Stimulated activated CD4-positive, alpha-beta T cell treated with anti-CD3 and anti-CD28 coated beads, Interleukin-15, amount 100 ng/mL, for 24 hours (primary cell): ENCODE data around the gene SSBP2.

Source experiments
- DNase-seq: peaks from one replicate; pipeline ENCODE4 v3.0.0-alpha.2; 2020

SSBP2 gene

DNA sequence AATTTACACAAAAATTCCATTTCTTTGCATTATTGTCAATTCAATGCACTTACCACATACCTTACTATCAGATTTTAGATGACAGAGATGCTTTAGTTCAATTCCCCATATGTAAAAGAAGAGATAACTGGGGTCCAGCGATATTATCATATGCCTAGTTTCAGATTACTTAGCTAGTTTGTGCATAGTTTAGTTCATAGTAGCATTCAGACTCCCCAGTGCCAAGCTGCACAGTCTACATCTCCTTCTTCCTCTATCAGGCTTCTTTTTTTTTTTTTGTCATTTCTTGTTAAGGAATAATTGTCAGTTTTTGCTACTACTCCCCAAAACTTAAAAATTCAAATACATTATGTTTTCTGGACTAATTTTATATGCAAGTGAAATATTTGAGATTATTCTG is 175.0 kb downstream of the SSBP2 start:
- DNase-seq, result no peak

DNA sequence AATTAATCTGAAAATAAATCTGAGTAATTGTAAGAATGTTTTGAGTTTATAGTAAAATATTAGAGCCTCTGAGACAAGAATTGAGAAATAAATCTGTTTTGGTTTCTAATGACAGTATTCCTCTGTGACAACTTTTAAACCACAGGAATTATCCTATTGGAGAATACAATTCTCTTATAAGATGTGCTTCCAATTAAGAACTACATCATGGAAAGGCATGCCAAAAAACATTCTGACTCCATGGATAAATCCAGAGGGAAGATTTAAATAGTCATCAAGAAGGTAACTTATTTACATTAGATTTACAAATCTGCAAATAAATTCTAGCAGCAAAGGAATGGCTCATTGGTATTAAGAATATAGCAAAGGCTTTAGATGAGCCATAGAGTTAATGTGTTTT is 178.7 kb downstream of the SSBP2 start:
- DNase-seq, result no peak

DNA sequence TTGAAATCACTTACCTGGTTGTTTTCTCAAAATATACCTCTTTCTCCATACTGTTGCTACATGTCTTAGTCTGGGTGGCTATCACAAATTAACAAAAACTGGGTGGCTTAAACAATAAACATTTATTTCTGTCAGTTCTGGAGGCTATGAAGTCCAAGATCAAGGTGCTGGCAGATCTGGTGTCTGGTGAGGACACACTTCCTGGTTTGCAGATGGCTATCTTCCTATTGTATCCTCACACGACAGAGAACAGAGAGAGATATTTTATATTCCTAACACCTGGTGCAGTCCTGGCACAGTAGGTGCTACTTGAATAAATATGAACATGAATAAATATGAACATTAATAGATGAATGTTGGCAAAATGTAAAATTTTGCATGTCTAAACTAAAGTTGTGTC is 192.7 kb downstream of the SSBP2 start:
- DNase-seq, result no peak

DNA sequence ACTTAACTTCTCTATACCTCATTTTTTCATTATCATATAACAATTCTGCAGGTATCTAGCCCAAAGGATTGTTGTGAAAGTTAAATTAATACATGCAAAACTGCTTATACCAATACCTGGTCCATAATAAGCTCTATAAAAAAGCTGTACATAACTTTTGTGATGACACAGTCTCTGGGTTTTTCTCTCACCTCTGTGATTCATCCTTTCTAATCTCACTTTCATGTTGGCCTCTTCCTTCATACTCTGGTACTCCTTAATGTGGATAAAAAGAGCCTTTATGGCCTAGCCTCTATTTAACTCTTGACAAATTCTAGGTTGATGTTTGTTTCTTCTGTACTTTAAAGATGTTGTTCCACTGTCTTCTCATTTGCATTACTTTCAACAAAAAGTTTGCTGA is 194.1 kb downstream of the SSBP2 start:
- DNase-seq, result no peak

DNA sequence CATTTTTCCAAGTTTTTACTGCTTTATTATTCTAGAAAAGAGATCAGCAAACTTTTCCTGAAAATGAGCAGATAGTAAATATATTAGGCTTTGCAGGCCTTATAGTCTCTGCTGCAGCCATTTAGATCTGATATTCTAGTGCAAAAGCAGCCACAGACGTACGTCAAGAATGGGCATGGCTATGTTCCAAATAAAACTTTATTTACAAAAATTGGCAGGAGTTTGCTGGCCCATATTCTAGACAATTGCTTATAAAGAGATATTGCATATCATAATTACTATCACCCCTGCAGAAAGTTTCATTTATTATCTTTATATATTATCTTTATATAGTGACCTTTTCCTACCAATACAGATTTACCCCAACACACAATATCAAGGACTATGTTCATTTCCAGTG is 195.0 kb downstream of the SSBP2 start:
- DNase-seq, result no peak

DNA sequence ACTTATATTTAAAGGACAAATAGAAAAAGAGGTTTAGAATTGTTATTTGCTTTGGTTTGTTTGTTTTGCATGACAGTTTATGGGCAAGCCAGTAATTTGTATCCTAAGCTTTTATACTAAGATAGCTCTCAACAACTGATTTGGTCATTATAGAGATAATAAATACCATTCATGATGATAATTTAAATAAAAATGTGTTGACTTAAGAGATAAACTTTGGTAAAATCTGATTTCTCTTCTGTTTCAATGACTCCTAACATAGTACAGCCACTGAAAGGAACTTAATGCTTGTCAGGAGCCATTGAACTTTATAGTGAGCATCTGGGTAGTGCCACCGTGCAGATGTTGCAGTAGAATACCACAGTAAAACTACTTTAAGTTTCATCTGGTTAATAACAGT is 196.2 kb downstream of the SSBP2 start:
- DNase-seq, result no peak

DNA sequence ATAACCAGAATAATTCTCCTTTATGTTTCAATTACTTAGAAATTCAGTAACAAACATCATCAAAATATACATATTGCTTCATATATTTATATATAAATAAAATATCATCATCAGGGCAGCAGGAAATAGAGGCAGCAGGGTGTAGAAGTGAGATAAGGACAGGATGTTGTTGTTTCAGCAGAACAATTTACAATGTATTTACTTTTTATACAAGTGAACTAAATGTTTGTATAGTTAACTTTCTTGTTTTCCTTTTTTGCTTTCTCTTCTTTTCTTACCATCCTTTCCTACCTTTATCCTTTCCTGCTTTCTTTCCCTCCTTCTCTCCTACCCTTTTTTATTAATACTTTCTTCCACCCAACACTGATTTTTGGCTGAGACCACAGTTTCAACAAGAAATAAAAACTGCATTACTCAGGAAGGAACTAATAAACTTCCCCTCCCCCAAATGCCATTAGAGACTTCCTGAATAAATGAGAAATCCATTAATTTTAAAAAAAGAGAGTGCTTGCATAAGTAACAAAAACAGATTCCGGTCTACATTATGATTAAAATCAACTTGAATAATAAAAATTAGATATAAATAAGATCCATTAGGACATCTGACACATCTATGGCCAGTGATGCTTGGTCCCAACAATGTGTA is 197.2 kb downstream of the SSBP2 start:
- no peak for DNase-seq

DNA sequence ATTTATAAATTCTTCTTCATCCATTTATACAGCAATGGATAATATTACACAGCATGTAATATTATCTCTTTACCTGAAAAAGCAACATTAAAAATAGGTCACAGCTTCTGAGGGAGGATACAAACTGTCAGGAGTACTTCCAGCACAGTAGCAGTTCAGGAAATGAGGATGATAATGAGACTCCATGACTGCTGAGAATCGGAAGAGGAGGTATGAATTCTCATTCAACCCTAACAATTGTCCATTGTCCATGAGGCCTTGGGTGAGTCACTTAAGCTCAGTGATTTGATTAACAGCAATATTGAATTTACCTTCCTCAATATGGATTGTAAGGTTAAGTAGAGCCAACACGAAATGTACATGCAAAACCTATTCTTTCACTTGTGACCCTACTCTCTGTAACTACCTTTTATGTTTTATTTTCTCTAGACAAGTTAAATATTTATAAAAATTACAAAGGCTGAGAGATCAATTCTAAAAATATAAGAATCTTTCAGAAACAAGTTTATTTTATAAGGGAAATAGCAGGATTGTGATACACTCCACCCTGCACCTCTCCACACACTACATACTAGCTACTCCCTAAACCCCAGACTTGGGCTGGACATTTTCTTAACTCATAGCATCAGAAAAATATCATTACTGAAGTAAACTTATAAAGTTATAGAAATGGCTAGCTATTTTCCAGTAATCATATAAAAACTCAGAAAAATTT is 197.9 kb downstream of the SSBP2 start:
- no peak for DNase-seq

DNA sequence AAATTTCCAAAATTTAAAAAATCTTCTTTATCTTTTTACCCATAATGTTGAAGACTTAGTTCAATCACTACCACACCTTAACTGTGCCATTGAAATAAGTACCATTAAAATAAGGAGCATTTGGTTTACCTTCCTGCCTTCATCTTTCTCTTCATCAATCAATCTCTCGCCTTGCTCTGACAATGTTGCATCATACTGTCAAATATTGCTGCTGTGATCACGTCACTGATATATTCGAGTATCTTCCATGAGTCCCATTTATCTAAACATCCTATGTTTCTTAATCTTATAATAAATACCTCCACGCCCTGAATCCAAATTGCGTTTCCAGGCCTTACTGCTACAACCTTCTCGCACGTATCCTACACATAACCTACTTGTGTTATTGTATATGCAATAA is 201.8 kb downstream of the SSBP2 start:
- DNase-seq, result no peak

DNA sequence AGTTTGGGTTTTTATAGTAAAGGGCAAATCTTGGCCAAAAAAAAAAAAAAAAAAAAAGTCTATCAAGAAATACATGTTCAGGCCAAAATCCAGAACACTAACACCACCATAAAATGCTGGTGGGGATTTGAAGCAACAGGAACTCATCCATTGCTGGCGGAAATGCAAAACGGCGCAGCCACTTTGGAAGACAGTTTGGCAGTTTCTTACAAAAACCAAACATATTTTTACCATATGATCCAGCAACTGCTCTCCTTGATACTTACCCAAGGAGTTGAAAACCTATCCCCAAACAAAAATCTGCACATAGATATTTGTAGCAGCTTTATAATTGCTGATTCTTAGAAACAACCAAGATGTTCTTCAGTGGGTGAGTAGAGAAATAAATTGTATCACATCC is 203.9 kb downstream of the SSBP2 start:
- no peak for DNase-seq

DNA sequence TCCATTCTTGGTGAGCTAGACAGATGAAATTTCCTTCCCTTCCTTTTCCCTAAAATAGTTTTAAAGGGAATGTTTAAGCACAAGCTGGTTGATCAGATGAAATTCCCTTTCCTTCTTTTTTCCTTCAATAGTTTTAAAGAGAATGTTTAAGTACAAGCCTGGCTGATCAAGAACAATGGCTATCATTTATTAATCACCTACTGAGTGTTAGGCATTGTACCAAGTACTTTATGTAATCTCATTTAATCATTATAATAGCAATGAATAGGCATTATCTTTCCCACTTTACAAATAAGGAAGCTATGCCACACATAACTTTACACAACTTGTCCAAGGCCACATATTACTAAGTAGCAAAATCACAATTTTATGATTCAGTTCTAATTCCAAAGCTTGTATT is 205.0 kb downstream of the SSBP2 start:
- DNase-seq, result no peak

DNA sequence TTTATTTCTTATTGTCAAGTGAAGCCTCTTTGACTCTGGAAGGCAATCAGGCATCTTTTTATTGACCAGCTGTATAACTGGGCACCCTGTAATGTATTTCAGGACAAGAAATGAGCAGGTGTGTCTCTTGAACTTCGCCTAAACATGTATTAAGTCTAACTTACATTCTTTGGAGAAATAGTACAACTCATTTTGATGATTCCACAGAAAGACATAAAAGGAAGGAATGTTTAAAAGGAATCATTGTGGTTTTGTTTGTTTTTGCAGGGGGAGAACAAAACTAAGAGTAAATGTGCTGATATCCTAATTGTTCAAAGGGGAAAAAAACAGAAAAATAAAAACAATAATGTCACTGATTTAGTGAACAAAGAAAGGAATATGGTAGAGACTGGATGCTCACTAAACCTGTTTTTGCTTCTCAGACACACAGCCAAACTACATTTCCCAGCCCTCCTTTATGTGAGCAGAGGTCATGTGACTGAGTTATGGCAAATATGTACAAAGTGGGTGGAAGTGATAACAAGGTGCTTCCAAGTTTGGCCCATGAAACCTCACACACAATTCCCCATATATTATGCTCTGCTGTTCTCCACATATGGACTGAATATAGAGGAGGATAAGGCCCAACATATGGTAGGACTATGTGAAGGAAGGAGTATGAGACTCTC is 206.4 kb downstream of the SSBP2 start:
- no peak for DNase-seq

DNA sequence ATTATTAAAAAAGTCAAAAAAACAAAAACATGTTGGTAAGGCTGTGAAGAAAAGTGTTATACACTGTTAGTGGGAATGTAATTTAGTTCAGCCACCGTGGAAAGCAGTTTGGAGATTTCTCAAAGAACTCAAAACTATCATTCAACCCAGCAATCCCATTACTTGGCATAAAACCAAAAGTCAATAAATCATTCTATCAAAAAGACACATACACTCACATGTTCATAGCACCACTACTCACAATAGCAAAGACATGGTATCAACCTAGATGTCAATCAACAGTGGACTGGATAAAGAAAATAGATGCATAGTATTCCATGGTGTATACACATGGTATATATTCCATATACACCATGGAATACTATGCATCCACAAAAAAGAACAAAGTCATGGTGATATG is 208.7 kb downstream of the SSBP2 start:
- DNase-seq, result no peak

DNA sequence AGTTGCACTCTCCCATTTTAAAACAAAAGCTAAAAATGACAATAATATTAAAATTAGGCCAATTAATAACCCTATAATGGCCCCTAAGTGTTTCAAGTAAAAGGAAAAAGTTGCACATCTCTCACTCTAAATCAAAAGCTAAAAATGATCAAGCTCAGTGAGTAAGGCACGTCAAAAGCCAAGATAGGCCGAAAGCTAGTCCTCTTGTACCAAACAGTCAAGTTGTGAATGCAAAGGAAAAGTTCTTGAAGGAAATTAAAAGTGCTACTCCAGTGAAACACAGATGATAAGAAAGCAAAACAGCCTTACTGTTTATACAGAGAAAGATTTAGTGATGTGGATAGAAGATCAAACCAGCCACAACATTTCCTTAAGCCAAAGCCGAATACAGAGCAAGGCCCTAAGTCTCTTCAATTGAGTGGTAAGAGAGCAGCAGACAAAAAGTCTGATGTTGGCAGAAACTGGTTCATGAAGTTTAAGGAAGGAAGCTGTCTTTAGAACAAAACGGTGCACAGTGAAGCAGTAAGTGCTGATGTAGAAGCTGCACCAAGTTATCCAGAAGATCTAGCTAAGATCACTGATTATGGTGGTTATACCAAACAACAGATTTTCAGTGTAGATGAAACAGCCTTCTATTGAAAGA is 212.9 kb downstream of the SSBP2 start:
- no peak for DNase-seq

DNA sequence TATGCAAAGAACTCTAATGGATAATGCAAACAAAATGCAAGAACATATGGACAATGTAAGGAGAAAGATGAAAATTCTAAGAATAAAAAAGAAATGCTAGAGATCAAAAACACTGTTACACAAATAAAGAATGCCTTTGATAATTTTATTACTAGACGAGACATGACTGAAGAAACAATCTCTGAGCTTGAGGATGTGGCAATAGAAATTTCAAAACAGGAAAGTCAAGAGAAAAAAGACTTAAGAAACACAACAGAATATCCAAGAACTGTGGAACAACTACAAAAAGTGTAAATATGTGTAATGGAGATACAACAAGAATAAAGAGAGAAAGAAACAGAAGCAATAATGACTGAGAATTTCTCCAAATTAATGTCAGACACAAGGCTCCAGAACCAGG is 216.5 kb downstream of the SSBP2 start:
- DNase-seq, result no peak

DNA sequence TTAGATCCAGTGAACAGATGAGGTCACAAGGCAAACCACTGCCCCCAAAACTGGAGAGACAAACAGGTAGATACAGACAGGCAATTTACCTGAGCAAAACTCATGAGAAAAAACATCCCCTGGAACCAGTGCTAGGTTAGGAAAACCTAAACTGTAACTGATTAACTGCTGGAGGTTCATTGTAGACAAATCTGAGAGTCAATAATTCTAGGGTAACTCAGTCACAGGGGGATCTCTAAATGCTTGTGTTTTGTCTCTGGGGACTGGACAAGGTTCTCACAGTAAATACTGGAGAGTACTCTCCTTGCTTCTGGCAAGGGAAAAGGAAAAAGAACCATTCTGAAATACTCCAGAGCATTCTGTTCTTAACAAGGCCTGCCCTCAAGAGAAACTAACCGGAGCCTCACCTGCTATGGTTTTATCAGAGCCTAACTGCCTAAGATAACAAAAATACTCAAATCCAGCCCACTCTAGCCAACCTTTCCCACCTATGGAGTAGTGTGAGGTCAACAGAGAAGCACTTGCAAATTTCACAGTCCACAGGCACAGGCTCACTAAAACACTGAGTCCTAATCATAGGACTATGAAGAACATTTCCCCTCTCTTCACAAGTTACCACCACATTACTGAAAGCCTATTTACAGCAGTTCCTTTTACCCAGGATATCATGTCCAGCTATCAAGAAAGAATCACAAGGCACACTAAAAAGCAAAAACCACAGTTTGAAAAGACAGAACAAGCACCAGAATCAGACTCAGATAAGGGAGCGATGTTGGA is 217.1 kb downstream of the SSBP2 start:
- no peak for DNase-seq

DNA sequence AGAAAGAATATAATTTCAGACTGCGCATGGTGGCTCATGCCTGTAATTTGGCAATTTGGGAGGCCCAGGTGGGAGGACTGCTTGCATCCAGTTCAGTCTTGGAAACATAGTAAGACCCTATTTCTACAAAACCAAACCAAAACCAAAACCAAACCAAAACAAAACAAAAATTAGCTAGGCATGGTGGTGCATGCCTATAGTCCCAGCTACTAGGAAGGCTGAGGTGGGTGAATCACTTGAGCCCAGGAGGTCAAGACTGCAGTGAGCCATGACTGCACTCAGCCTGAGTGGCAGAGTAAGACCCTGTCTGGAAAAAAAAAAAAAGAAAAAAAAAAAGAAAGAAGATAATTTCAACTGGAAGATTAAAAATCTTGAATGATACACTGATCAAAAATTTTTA is 220.0 kb downstream of the SSBP2 start:
- DNase-seq, result no peak

DNA sequence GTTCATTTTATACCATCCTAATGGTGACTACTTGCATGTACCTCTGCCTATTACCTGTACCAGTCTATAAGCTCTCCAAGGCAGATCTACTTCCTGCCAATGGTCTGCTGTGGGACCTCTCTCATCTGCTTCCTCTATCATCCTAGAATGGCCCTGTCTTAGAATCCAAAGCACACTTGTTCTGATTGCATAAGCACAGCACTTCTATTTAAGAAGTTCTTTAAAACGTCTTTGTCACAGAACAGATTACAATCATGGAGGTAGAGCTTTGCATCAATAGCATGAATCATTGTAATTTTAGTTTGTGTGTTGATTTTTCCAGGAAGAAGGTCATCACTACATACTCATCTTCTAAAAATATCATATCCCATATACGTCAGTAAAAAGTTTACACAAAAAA is 225.2 kb downstream of the SSBP2 start:
- no peak for DNase-seq

DNA sequence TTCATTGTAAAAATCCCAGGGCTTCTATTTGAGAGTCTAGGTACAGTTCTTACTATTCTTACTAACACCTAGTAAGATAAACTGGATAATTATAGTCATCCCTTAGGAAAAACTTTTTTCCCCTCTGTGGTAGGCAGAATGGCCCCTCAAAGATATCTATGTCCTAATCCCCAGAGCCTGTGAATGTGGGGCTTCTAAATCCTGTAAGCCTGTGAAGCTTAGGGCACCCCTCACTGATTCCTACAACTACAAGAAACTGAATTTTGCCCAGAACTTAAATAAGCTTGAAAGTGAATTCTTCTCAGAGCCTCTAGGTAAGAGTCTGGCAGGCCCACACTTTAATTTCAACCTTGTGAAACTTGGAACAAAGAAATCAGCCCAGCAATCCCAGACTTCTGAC is 226.9 kb downstream of the SSBP2 start:
- no peak for DNase-seq

DNA sequence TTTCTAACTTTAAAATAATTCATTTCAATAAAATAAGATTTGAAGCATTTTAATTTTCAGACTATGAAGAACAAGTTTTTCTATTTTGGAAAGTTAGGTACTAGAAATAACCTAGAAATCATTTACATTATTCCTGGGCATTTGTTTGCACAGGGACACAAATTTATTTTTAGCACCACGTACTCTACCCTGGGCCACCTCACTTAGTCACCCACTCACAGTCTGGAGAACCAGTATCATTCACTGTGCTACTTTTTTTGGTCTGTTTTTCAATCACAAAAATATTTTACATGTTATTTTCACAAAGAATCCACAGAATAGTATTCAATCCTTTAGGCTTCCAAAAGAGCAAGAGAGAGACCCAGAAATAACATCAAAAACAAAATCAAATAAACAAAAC is 228.3 kb downstream of the SSBP2 start:
- DNase-seq, result no peak

DNA sequence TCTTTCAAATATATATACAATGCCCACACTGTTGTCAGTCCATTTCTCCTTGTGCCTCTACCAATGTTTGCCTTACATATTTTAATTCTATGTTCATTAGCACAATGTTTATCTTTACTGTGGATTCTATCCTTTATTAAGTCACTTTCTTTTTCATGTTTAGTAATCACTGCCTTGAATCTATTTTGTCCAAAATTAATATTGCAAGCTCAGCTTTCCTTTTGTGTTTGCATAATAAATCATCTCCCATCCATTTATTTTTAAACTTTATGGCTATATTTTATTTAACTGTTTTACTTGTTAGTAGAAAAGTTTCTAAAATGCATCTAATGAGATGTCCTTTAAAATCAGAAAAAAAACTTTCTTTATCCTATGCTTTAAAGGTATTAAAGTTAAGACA is 230.1 kb downstream of the SSBP2 start:
- DNase-seq, result no peak

DNA sequence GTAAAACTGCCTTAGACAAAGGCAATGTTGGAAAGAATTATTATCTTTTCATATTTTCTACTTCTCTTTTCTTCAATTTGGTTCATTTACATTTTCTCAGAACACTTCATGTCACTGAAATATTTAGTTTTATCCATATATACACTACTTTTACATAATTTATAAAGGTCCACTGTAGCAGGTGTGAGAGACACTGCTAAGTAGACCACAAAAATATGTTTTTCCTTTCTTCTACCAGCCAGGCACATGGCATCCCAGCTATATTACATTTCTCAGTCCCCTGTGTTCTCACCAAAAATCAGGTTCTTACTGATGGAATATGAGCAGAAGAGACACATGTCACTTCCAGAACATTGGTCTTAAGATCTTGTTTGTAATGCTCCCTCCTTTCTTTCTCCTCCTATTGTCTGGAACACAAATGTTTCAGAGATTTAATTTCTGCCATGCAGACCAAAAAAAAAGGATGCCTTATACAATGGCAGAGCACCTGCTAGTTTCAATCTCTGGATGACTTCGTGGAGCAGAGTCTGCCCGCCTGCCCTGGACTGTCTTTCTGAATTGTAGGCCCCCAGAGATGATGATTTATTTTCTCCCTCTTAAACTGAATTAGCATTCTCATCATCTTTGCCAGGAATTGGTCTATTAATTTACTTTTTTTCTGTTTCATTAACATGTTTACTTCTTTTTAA is 231.5 kb downstream of the SSBP2 start:
- no peak for DNase-seq

DNA sequence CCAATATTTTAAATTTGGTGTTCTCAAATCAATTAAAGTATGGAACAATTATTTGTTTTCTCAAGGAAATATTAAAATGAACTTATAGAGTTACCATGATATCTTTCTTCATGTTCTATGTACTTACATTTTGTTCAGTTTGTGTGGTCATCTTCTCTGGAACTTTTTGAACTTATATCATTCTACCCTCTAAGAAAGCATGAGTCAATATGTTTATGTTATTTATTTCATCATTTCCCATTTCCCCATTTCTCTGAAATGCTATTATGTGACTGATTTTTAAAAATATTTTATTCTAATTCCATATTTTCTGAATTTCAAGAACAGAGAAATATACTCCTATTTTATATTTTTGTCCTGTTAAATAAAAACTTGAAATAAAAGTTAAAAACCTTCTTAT is 233.4 kb downstream of the SSBP2 start:
- no peak for DNase-seq
